ENCODE measurements around the gene ACR.

ACR gene

DNA sequence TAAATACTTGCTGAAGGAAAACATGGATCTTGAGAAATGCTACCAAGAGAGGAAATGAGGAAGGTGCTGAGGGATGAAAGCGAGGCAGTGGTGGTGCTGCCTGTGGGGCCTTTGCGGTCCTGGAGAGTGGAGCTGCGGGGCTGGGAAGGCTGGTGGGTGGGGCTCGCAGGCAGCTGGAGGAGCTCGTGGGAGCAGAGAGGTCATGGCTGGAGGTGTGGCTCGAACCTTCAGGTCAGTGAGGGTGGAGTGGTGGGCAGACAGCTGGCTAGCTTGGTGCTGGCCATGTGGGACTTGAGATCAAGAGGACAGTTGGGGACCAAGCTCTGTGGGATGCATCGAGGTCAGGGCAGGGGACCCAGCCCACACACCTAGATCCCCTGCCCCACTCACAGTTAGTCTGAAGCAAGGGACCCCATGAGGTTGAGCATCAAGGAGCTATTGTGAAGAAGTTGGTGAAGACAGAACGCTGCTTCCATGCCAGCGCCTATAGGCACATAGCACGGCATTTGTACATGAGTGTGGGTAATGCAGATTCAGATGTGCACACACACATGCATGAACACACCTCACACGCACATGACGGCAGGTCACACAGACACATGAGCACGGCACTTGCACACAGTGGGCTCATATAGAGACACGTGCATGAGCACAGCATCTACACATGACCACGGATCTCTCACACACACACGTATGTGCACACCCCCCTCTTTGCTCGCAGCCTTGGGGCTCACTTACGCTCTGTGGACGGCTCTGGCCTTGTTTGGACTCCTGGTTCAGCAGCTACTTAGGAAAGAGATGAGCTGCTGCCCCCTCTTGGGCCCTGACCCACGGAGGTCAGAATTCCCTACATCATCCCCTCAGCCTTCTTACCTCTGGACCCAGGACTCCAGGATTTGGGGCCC, 34.9 kb upstream of the ACR start:
- no peak for DNase-seq (ENCODE audit: low read depth)

- no peak for DNase-seq (ENCODE audit: low read depth)
These were observed 34.1 kb upstream of the ACR start for GRCh38 chr22:50703726-50704509.

DNA sequence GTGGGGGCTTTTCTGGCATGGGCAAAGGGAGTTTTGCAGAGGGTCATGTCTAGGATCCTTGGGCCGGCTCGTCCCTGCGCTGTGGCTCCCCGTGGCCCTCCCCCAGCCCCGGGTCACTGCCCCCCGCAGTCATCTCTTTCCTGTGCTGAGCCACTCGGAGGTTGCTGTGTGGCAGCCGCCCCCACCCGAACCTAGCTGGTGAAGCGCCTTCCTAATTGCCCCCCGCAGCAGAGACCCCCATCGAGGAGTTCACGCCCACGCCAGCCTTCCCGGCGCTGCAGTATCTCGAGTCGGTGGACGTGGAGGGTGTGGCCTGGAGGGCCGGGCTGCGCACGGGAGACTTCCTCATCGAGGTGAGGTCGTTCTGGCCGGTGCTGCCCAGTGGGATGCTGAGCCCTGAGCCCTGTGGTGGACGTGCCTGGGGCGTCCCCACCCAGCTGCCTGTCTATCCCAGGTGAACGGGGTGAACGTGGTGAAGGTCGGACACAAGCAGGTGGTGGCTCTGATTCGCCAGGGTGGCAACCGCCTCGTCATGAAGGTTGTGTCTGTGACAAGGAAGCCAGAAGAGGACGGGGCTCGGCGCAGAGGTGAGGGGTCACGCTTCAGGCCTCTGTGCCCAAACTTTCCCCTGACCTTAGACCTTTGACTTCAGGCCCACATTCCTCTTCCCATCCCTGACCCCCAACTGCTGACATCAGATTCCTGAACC, 33.3 kb upstream of the ACR start:
- no peak for DNase-seq (ENCODE audit: low read depth)

DNA sequence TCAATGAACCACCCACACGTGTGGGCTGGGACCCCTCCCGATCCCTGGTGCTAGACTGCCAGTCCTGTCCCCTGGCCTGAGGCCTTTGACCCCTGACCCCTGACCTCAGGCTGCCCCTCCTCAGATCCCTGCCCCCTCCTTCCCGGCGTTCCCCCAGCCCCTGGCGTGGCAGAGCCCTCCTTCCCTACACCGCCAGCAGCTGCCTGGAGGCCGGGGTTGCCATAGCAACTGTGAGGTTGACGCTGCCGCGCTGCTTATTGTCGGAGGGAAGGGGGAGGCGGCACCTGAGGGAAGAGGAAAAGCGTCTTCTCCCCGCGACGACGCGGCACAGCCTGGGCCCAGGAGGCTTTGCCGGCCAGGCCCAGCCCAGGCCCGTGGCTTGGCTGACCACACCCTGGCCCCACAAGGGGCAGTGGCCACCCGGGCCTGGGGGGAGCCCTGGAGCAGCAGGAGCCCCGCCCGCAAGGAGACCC, 32.7 kb upstream of the ACR start:
- peak; percentile 89 for DNase-seq (ENCODE audit: low read depth)

DNA sequence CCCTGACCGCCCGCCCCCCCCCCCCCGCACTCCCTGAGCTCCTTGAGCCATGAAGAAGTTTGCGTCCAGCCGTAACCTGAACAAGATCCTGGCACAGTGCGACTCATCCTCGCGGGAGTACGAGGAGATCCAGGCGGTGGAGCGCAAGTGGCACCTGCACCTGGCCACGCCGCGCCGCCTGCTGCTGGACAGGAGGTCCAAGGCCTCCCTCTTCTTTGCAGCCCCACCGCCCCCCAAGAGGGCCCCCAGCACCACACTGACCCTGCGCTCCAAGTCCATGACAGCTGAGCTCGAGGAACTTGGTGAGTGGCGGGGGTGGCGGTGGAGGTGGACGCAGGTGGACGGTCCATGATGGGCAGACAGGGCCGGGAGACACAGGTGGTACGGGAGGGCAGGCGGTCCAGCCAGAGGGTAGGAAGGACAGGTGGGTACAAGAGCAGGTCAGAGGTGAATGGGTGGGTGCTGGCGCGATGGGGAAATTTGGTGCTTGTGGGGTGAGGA, 32.1 kb upstream of the ACR start:
- DNase-seq (ENCODE audit: low read depth) = no peak

DNA sequence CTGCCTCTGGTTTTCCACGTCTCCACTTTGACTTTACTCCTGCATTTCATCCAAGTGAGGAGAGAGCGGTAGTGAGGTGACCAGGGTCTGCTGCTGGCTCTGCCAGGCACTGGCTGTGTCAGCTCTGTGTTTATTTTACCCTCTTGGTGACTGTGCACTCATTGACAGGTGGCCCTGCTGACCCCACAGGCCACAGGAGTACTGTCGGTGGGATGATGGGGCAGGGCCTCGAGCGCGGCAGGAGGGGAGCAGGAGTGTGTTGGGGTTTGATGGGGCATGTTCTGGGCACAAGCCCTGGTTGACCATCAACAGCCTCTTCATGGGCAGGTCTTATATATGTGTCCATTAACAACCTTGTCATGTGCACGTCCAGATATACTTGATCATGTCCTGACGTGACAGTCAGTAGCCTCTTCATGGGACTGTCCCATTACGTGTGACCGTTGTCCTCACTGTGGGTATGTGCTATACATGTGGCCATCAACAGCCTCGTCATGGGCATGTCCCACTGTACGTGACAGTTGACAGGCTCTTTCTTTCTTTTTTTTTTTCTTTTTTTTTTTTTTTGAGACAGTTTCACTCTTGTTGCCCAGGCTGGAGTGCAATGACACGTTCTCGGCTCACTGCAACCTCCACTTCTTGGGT, 31.4 kb upstream of the ACR start:
- DNase-seq (ENCODE audit: low read depth) = no peak

DNA sequence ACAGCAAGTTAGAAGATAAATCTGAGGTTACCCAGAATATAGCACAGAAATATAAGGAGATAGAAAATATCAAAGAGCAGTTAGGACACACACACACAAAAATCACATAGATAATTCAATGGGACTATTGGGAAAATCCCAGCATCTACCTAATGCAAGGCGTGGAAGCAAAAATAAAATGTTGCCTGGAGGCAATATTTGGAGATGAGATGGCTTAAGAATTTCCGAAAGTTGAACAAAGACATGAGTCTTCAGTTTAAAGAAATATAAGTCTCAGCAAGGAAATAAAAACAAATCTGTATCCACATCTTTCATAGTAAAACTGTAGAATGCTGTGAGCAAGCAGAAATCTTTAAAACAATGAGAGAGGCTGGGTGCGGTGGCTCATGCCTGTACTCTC, 29.5 kb upstream of the ACR start:
- no peak for DNase-seq (ENCODE audit: low read depth)

- DNase-seq (ENCODE audit: low read depth) = no peak
These were observed 29.0 kb upstream of the ACR start for GRCh38 chr22:50708996-50709395.

GRCh38 chr22:50710221-50710620, 27.8 kb upstream of the ACR start:
- no peak for DNase-seq (ENCODE audit: low read depth)

DNA sequence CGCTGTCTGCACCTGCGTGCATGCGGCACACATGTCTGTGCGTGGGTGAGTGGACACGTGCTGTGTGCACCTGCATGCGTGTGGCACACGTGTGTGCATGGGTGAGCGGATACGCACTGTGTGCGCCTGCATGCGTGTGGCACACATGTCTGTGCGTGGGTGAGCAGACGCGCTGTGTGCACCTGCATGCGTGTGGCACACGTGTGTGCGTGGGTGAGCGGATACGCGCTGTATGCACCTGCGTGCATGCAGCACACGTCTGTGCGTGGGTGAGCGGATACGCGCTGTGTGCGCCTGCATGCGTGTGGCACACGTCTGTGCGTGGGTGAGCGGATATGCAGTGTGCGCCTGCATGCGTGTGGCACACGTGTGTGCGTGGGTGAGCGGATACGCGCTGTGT, 27.1 kb upstream of the ACR start:
- no peak for DNase-seq (ENCODE audit: low read depth)

DNA sequence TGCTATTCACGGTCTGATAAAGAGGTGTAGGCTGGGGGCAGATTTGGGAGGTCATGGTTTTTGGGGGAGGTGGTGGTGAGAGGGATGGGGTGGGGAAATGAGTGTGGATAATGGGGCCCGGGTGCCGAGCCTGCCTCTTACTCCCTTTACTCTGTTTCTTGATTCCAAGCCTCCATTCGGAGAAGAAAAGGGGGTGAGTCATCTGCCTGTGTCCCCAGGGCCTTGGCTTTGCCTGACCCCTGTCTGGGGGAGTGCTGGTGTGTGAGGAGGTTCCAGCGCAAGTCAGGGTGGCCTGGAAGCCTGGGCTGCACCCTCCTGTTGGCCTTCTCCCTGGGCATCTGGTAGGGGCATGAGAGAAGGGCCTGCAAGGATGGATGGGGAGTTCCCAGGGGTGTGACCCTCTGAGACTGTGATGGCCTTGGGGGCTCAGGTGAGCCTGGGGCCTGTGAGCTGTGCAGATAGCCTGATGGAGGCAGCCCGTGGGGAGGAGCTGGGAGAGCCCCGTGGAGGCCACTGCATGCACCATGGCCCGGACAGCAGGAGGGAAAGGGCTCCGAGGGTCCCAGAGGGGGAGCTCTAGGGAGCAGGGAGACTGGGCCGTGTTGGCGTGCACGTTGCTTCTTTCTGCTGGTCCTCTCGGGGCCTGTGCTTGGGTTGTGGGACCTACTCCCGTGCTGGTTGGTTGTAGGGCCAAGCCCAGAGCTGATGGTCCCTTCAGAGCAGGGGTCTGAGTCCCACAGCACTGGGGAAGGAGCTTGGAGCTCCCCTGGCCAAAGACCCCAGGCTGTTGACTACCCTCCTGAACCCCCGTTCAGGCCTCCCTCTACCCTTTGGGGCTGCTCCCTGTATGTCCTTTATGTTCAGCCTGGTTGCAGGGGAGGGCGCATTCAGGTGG, 26.3 kb upstream of the ACR start:
- no peak for DNase-seq (ENCODE audit: low read depth)

DNA sequence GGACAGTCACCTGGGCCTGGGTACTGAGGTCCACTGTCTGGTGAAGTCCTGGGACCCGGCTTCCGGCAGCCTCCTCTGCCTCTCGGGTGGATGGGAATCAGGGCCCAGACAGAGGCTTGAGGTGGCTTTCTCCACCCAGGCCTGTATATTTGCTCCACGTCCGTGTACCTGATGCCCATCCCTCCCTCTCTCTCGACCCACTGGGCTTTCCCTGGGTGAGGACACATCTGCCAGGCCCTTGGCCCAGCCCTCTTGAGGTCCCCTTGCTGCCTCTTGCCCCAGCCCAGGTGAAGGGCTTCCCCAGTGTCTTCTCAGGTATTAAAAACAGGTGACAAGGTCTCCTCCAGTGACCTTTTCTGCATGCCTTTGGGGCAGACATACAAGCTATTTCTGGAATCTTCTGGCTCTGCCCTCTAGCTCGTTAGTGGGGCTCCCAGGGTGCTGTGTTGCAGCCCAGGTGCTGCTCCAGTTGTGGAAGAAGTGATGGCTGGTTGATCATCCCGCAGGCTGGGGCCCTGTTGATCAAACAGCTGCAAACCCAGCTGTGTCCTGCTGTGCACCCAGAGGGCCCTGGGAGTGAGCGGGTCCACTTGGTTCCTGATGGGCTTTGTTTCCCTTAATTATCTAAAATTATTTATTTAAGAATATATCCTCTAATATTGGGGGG, 25.5 kb upstream of the ACR start:
- DNase-seq (ENCODE audit: low read depth) = no peak

GRCh38 chr22:50713008-50713385, 25.0 kb upstream of the ACR start:
- no peak for DNase-seq (ENCODE audit: low read depth)

- no peak for DNase-seq (ENCODE audit: low read depth)
These were observed 24.4 kb upstream of the ACR start for GRCh38 chr22:50713571-50714056.

- DNase-seq (ENCODE audit: low read depth) = no peak
These were observed 23.9 kb upstream of the ACR start for GRCh38 chr22:50714150-50714549.

DNA sequence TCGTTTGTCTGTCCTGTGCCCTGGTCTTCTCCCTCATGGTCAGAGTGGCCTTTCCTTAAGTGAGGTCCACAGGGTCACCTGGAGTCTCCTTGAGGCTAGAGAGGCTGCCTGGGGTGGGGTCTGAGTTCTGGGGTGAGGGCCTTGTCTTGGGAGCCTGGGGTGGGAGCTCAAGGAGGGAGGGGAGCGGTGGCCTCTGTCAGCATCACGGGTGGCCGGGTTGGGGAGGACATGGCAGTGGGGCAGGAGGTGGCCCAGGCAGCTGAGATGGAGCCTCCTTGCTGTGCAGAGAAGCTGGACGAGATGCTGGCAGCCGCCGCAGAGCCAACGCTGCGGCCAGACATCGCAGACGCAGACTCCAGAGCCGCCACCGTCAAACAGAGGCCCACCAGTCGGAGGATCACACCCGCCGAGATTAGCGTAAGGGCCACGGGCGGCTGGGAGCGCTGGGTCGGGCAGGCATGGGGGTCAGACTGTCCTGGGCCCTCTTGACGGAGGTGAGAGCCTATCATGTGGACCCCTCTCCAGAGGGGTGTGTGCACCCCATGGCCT, 23.3 kb upstream of the ACR start:
- no peak for DNase-seq (ENCODE audit: low read depth)

GRCh38 chr22:50715250-50715649, 22.8 kb upstream of the ACR start:
- DNase-seq (ENCODE audit: low read depth) = no peak

- no peak for DNase-seq (ENCODE audit: low read depth)
These were observed 22.2 kb upstream of the ACR start for GRCh38 chr22:50715776-50716175.

DNA sequence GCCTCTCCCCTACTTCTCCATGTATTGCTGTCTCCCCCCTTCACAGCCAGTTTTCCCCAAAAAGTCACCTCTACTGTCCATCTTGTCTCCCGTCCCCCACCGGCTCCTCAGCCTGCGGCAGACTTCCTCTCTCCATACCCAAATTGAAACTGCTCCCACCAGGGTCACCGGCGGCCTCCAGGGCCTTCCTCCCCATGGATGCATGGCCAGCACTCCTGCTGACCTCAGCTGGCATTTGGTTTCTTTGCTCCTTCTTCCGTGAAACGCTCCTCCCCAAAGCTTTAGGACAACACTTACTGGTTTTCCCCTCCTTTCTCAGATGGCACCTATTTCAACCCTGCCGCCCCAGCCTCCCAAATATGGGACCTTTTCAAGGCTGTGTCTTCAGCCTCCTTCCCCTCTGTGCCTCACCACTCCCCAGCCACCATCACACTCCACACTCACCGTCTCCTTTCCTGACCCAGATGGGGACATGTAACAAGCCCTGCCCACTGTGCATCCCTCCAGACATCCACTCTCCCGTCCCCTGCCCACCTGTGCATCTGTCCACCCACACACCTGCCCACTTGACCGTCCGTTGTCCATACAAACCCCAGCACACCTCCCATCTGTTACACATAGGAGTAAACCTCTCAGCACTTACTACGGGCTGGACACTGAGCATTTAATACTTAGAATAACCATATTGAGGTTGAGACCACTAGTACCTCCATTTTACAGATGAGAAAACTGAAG, 21.5 kb upstream of the ACR start:
- no peak for DNase-seq (ENCODE audit: low read depth)
